ENCODE measurements around the gene PICALM.

PICALM gene

GRCh38 chr11:86087256-86087655, 18.4 kb upstream of the PICALM start:
- DNase-seq (ENCODE audit: low read depth), result no peak
- H3K4me3 ChIP-seq (ENCODE audit: low read depth, low read length), result no peak overlapping the region

GRCh38 chr11:86081455-86081854, 12.6 kb upstream of the PICALM start:
- H3K4me3 ChIP-seq (ENCODE audit: low read depth, low read length), result no peak overlapping the region
- DNase-seq (ENCODE audit: low read depth), result no peak

- DNase-seq (ENCODE audit: low read depth), result no peak
- H3K4me3 ChIP-seq (ENCODE audit: low read depth, low read length), result no peak overlapping the region
Observed at GRCh38 chr11:86079421-86079820, 10.5 kb upstream of the PICALM start.

GRCh38 chr11:86073948-86074347, 5.1 kb upstream of the PICALM start:
- no peak overlapping the region for H3K4me3 ChIP-seq (ENCODE audit: low read depth, low read length)
- no peak for DNase-seq (ENCODE audit: low read depth)

- no peak overlapping the region for H3K4me3 ChIP-seq (ENCODE audit: low read depth, low read length)
Observed at GRCh38 chr11:86072211-86072610, 3.3 kb upstream of the PICALM start.

GRCh38 chr11:86070142-86071056, 1.5 kb upstream of the PICALM start:
- no peak for DNase-seq (ENCODE audit: low read depth)
- H3K4me3 ChIP-seq (ENCODE audit: low read depth, low read length), result no peak overlapping the region

More at GRCh38 chr11:86072211-86072610, 3.3 kb upstream of the PICALM start:
- no peak for DNase-seq (ENCODE audit: low read depth)

- peak; percentile 87 for DNase-seq (ENCODE audit: low read depth)
- H3K4me3 ChIP-seq (ENCODE audit: low read depth, low read length), result peak overlapping the region; percentile 37
Observed at GRCh38 chr11:86069408-86070101, 671 bp upstream of the PICALM start.

- no peak for DNase-seq (ENCODE audit: low read depth)
- H3K4me3 ChIP-seq (ENCODE audit: low read depth, low read length), result peak overlapping the region; percentile 96
Observed at GRCh38 chr11:86068138-86068871, 579 bp downstream of the PICALM start.

GRCh38 chr11:86067851-86068137, 1.1 kb downstream of the PICALM start:
- peak overlapping the region; percentile 96 for H3K4me3 ChIP-seq (ENCODE audit: low read depth, low read length)
- no peak for DNase-seq (ENCODE audit: low read depth)

GRCh38 chr11:86067009-86067850, 1.7 kb downstream of the PICALM start:
- H3K4me3 ChIP-seq (ENCODE audit: low read depth, low read length), result peak overlapping the region; percentile 96
- DNase-seq (ENCODE audit: low read depth), result no peak

GRCh38 chr11:86066657-86067008, 2.3 kb downstream of the PICALM start:
- no peak for DNase-seq (ENCODE audit: low read depth)
- H3K4me3 ChIP-seq (ENCODE audit: low read depth, low read length), result peak overlapping the region; percentile 96

GRCh38 chr11:86066033-86066432, 2.9 kb downstream of the PICALM start:
- DNase-seq (ENCODE audit: low read depth), result no peak
- H3K4me3 ChIP-seq (ENCODE audit: low read depth, low read length), result peak overlapping the region; percentile 96

- no peak overlapping the region for H3K4me3 ChIP-seq (ENCODE audit: low read depth, low read length)
- no peak for DNase-seq (ENCODE audit: low read depth)
Observed at GRCh38 chr11:86064220-86064803, 4.6 kb downstream of the PICALM start.

GRCh38 chr11:86063536-86063935, 5.3 kb downstream of the PICALM start:
- DNase-seq (ENCODE audit: low read depth), result no peak

GRCh38 chr11:86062719-86063118, 6.2 kb downstream of the PICALM start:
- no peak for DNase-seq (ENCODE audit: low read depth)
- no peak overlapping the region for H3K4me3 ChIP-seq (ENCODE audit: low read depth, low read length)

More at GRCh38 chr11:86063536-86063935, 5.3 kb downstream of the PICALM start:
- no peak overlapping the region for H3K4me3 ChIP-seq (ENCODE audit: low read depth, low read length)

- DNase-seq (ENCODE audit: low read depth), result no peak
- H3K4me3 ChIP-seq (ENCODE audit: low read depth, low read length), result no peak overlapping the region
Observed at GRCh38 chr11:86061483-86062205, 7.2 kb downstream of the PICALM start.

- H3K4me3 ChIP-seq (ENCODE audit: low read depth, low read length), result no peak overlapping the region
Observed at GRCh38 chr11:86060544-86060943, 8.3 kb downstream of the PICALM start.

GRCh38 chr11:86058360-86058759, 10.5 kb downstream of the PICALM start:
- no peak for DNase-seq (ENCODE audit: low read depth)
- H3K4me3 ChIP-seq (ENCODE audit: low read depth, low read length), result no peak overlapping the region

More at GRCh38 chr11:86060544-86060943, 8.3 kb downstream of the PICALM start:
- no peak for DNase-seq (ENCODE audit: low read depth)
